ENCODE results near the gene ANKRD53. TPM values are rescaled to one million over a fixed set of nuclear protein-coding genes. Genes with fewer than 3 reads are reported as not detected.
"Not testable (repeated sequence)": the region's sequence is repeated elsewhere in the genome, so short reads cannot be mapped to it uniquely, and the experiment has no call there.

Gene ANKRD53
- total RNA-seq, 1 donor from 2014 or later = 0.75 TPM

- TF ChIP-seq CTCF (conservative IDR thresholded peaks at IDR 0.05; ENCODE audit: low read depth, low read length) = no peak
- no peak for DNase-seq (ENCODE audit: low read depth)
Measured at GRCh38 chr2:71003966-71004755, 25.7 kb downstream of the ANKRD53 start.

DNA sequence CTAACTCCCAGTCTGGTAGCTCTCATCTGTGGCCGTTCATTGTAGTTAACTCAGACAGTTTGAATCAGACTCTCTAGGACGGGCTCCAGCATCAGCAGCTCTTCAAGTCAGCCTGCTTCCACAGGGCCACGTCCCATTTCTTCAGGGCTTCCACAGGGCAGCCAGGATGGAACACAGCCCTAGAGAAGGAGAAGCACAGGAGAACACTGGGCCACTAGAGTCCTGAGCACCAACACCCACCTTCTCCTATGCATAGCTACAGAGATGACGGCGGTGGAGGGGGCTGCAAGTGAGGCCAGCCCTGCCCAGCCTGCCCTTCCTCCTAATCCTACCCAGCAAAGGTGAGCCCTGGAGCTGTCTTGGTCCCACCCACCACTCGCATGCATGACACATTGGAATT lies 26.4 kb downstream of the ANKRD53 start:
- H3K4me3 ChIP-seq (ENCODE audit: low read depth, low read length) = no peak overlapping the region
- no peak for DNase-seq (ENCODE audit: low read depth)
- no peak for TF ChIP-seq CTCF (conservative IDR thresholded peaks at IDR 0.05; ENCODE audit: low read depth, low read length)

More at GRCh38 chr2:71003966-71004755, 25.7 kb downstream of the ANKRD53 start:
- no peak overlapping the region for H3K4me3 ChIP-seq (ENCODE audit: low read depth, low read length)

DNA sequence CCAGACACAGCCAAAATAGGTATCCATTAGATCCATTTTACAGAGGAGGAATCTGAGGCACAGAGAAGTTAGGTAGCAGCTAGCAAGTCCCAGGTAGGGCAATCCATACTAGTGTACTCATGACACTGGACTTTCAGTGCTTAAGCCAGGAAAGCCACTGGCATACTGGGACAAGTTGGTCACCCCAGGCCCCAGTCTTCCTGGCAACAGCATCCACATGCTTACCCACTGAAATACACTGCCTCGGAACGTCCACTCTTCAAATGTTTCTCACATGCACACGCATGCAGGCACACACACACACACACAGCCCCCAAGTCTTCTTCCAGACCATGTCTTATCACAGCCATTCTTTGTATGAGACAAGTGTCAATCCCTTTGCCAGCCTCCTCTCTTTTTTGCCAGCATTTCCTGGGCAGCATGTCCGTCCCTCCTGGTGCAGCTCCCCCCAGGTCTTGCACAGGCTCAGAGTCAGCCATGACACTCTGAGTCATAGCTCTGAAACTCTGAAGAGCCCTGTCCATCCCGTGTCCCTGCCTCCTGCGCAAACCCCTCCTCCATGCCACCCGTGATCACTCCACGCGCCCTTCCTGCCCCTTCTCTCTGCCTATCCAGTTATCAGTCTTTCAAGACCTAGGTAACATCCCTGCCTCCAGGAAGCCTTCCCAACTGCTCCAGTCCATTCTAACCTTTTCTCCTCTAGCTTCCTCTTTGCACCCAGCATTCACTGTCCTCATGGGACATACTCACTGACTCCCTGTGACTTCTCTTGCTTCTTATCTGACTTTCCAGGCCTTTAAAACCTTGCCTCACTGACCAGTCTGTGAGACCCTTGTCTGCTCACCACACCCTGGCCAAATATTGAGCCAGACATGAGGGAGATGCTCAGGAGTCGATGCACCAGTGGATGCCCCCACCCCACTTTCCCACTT lies 27.1 kb downstream of the ANKRD53 start:
- H3K4me3 ChIP-seq (ENCODE audit: low read depth, low read length) = no peak overlapping the region
- no peak for DNase-seq (ENCODE audit: low read depth)
- no peak for TF ChIP-seq CTCF (conservative IDR thresholded peaks at IDR 0.05; ENCODE audit: low read depth, low read length)

DNA sequence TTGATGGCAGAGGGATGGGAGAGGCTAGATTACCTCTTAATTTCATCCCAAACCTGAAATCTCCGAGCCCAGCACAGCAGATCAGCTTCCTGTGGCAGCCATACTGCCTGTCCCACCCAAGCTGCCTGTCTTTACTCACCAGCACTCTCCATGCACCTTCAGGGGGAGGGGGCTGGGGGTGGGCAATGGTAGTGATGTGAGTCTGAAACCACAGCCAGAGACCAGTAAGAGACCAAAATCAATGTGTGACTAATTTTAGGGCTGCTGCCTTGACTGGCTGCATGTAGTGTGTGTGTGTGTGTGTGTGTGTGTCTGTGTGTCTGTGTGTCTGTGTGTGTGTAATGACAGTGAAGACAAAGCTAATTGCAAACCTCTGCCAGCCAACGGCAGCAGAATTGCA lies 27.9 kb downstream of the ANKRD53 start:
- DNase-seq (ENCODE audit: low read depth) = no peak
- no peak for TF ChIP-seq CTCF (conservative IDR thresholded peaks at IDR 0.05; ENCODE audit: low read depth, low read length)
- no peak overlapping the region for H3K4me3 ChIP-seq (ENCODE audit: low read depth, low read length)

- no peak for DNase-seq (ENCODE audit: low read depth)
- no peak for TF ChIP-seq CTCF (conservative IDR thresholded peaks at IDR 0.05; ENCODE audit: low read depth, low read length)
- no peak overlapping the region for H3K4me3 ChIP-seq (ENCODE audit: low read depth, low read length)
Measured at GRCh38 chr2:71006955-71007799, 28.7 kb downstream of the ANKRD53 start.

GRCh38 chr2:71008342-71008741 lies 29.9 kb downstream of the ANKRD53 start:
- no peak for TF ChIP-seq CTCF (conservative IDR thresholded peaks at IDR 0.05; ENCODE audit: low read depth, low read length)
- no peak for DNase-seq (ENCODE audit: low read depth)
- H3K4me3 ChIP-seq (ENCODE audit: low read depth, low read length) = no peak overlapping the region

DNA sequence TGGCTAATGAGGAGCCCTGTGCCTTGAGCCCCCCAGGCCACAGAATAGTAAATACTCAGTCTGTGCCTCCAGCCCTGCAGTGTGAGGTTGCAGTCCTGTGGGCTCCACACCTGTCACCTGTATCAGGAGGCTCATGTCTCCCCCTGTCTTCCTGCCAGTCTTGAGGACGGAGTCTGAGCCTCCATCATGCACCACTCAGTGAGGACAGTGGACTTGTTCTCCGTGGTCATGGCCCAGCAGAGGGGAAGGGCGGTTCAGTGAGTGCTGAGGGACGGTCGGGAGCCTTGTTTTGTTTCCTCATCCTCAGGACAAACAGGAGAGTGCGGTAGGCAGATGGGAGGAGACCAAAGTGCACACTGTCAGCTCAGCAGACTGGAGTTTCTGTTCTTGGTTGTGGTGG lies 33.4 kb downstream of the ANKRD53 start:
- not testable (repeated sequence) for H3K4me3 ChIP-seq (ENCODE audit: low read depth, low read length); DNase-seq (ENCODE audit: low read depth)
